Small intestine (tissue), 7 donors: Measurements from ENCODE around the gene VWF. TPM values are rescaled to one million over a fixed set of nuclear protein-coding genes. Genes with fewer than 3 reads are reported as not detected.
"Not testable (repeated sequence)": the region's sequence is repeated elsewhere in the genome, so short reads cannot be mapped to it uniquely, and the experiment has no call there.

Experiments used
- DNase-seq, 2 donors: peaks; one replicate each; pipeline versions ENCODE4 v3.0.0 to v3.0.0-alpha.2; 2013
- FAIRE-seq: peaks from 2 replicates; lab custom pipeline; 2012; peaks lifted over from hg19 to GRCh38; lab: Jason Lieb, UNC
- H3K27ac ChIP-seq, 3 donors: one replicate each; pipeline ENCODE4 v1.5.1; 2013; ENCODE audit warnings: low read length in 2 of 3, mild to moderate bottlenecking in 2 of 3, control low read depth in 1 of 3, inconsistent platforms in 1 of 3, low read depth in 1 of 3, moderate library complexity in 1 of 3
- H3K27me3 ChIP-seq, 3 donors: one replicate each; pipeline ENCODE4 v1.6.1; 2013; ENCODE audit warnings: low read length in 3 of 3, inconsistent platforms in 1 of 3; ENCODE audit not compliant: control insufficient read depth in 3 of 3, insufficient read depth in 3 of 3
- H3K36me3 ChIP-seq, 3 donors: one replicate each; pipeline ENCODE4 v1.6.1; 2013; ENCODE audit warnings: low read length in 3 of 3, inconsistent platforms in 1 of 3, low read depth in 1 of 3, mild to moderate bottlenecking in 1 of 3, moderate library complexity in 1 of 3; ENCODE audit not compliant: control insufficient read depth in 3 of 3, insufficient read depth in 2 of 3
- H3K4me1 ChIP-seq, 3 donors: one replicate each; pipeline ENCODE4 v1.6.1; 2013; ENCODE audit warnings: low read length in 2 of 3, inconsistent platforms in 1 of 3, low read depth in 1 of 3, mild to moderate bottlenecking in 1 of 3, moderate library complexity in 1 of 3; ENCODE audit not compliant: control insufficient read depth in 3 of 3, insufficient read depth in 2 of 3
- H3K4me3 ChIP-seq, 3 donors: one replicate each; pipeline ENCODE4 v1.5.1; 2013; ENCODE audit warnings: low read length in 3 of 3, control low read depth in 1 of 3, inconsistent platforms in 1 of 3, low read depth in 1 of 3, mild to moderate bottlenecking in 1 of 3, moderate library complexity in 1 of 3
- H3K9me3 ChIP-seq, 2 donors: one replicate each; pipeline ENCODE4 v1.6.1; 2013; ENCODE audit warnings: low read depth in 1 of 2, low read length in 1 of 2; ENCODE audit not compliant: control insufficient read depth in 2 of 2, insufficient read depth in 1 of 2
- WGBS, 3 donors: extraction: QIAGEN DNeasy Blood & Tissue Kit; methylation state at CpG; one replicate each; pipeline ENCODE4 v1.1.7; 2013; 5-methylcytosine and 5-hydroxymethylcytosine counted together
- polyA plus RNA-seq, 4 donors: library from polyadenylated mRNA; stranded (reverse) in 3 of 4; unstranded in 1 of 4; fragments of 200-250 nt in 3 of 4; fragments of 120-200 nt in 1 of 4; gene quantifications; one replicate each; pipeline versions ENCODE4 v1.2.1 to v1.2.3, GENCODE V29; 2013
- donor health status: healthy with polysubstance abuse.
- donor health status: control.
- donor health status: control.
- donor health status: Bipolar disorder and iron deficiency.
- donor health status: healthy.

Gene VWF
- polyA plus RNA-seq, 4 donors: 2.2 to 82.9 (median 6.1) TPM

DNA sequence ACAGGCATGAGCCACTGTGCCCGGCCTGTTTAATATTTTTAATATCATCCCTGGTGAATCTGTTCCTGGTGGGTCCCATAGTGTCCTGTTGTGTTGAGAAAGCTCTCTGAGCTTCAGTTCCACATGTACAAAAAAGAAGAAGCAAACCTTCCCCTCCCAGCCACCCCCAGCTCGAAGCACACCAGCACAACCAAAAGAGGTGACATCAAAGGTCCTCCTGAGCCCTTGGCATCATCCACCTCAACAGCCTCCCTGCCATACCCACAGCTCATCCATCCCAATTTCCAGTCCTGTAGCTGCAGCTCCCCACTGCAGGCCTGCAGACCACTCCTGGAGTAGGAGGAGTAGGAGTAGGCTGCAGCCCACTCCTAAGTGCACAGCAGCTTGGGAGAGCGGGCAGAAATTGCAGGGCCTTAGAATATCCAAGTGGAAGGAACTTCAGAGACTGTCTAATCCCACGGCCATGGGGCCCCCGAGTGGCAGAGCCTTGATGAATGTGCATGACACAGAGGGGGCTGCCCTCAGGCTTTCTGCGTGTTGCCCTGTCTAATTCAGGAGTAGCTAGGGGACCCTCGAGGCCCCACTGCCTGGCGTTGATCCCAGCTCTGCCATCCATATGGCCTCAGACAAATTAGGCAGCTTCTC is 39.1 kb upstream of the VWF start:
- FAIRE-seq: no peak
- WGBS, 3 donors: 86 to 90% (median 89%) methylated on average over 8 of the region's 8 CpGs
- Histone ChIP-seq H3K4me1 (peaks cover 4 to 16% (median 8%) of the 10 kb centered on the region in 3 donors), H3K27me3 (no peaks in the 10 kb centered on the region), H3K9me3 (peaks cover 0 to 2% of the 10 kb centered on the region in 2 donors), H3K4me3 (no peak overlapping the region), H3K27ac (no peak overlapping the region), H3K36me3 (no peaks in the 10 kb centered on the region)
- DNase-seq: no peak

DNA sequence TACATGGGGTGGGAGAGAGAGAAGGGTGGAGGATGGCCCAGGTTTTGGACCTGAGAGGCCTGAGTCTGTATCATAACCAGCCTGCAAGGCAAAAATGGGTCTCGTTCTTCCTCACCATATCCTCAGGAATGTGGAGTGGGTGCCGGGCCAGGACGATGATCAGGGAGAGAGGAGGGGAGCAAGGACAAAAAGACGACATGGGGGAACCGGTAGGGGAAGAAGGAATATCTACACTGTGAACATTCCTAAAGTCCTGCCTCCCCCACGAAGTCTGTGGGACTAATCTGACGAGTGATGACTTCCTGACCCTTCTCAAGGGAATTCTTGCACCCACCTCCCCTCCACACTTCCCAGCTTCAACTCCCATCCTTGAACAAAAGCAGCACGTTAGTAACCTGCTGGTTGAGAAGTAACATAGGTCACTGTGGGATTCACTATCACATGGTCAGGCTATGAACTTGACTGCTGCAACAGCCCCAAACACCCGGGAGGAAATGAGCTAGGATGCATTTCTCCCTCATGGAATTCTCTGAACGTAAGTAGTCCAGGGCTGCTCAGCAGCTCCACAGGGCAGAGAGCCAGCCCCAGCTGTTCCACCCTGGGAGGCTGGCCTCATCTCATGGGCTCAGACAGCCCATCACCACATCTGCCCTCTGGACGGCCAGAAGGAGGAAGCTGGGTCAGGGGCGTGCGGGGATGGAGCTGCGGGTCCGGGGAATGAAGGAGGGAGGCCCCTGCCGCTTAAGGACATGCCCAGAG is 36.8 kb upstream of the VWF start:
- H3K4me1 ChIP-seq: peaks cover 0 to 10% (median 0%) of the 10 kb centered on the region in 3 donors
- H3K27me3 ChIP-seq: no peaks in the 10 kb centered on the region
- H3K4me3 ChIP-seq: no peak overlapping the region
- no peak overlapping the region for H3K27ac ChIP-seq
- peak in 1 of 2 donors; percentile 19 for DNase-seq
- H3K36me3 ChIP-seq: no peaks in the 10 kb centered on the region
- peaks cover 0 to under 1% of the 10 kb centered on the region in 2 donors for H3K9me3 ChIP-seq
- no peak for FAIRE-seq
- 47 to 65% (median 57%) methylated on average over 16 of the region's 16 CpGs for WGBS, 3 donors

DNA sequence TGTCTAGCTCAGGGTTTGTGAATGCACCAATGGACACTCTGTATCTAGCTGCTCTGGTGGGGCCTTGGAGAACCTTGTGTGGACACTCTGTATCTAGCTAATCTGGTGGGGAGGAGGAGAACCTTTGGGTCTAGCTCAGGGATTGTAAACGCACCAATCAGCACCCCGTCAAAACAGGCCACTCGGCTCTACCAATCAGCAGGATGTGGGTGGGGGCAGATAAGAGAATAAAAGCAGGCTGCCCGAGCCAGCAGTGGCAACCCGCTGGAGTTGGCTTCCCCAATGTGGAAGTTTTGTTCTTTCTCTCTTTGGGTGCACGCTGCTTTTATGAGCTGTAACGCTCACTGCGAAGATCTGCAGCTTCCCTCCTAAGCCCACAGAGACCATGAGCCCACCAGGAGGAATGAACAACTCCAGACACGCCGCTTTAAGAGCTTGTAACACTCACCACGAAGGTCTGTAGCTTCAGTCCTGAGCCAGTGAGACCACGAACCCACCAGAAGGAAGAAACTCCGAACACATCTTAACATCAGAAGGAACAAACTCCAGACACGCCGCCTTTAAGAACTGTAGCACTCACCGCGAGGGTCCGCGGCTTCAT is 35.7 kb upstream of the VWF start:
- H3K36me3 ChIP-seq, H3K4me3 ChIP-seq, DNase-seq, FAIRE-seq, H3K27ac ChIP-seq, H3K27me3 ChIP-seq, H3K9me3 ChIP-seq: not testable (repeated sequence)
- peaks cover 0 to 10% (median 0%) of the 10 kb centered on the region in 3 donors for H3K4me1 ChIP-seq
- 81 to 90% (median 83%) methylated on average over 19 of the region's 19 CpGs for WGBS, 3 donors

DNA sequence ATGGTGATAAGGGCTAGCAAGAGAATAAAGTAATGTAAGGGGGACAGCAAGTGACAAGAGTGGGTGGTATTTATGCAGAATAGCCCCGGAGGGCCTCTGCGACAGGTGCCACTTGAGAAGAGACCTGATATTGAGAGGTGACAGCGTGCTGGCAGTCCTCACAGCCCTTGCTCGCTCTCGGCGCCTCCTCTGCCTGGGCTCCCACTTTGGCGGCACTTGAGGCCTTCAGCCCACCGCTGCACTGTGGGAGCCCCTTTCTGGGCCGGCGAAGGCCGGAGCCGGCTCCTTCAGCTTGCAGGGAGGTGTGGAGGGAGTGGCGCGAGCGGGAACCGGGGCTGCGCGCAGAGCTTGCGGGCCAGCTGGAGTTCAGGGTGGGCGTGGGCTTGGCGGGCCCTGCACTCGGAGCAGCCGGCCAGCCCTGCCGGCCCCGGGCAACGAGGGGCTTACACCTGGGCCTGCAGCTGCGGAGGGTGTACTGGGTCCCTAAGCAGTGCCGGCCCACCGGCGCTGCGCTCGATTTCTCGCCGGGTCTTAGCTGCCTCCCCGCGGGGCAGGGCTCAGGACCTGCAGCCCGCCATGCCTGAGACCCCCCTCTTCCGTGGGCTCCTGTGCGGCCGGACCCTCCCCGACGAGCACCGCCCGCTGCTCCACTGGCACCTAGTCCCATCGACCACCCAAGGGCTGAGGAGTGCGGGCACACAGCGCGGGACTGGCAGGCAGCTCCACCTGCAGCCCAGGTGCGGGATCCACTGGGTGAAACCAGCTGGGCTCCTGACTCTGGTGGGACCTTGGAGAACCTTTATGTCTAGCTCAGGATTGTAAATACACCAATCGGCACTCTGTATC is 34.9 kb upstream of the VWF start:
- WGBS, 3 donors: 89 to 90% (median 90%) methylated on average over 46 to 50 of the region's 50 CpGs
- not testable (repeated sequence) for H3K9me3 ChIP-seq, DNase-seq, H3K27me3 ChIP-seq, H3K4me3 ChIP-seq, H3K27ac ChIP-seq, H3K36me3 ChIP-seq, FAIRE-seq
- peaks cover 0 to 10% (median 0%) of the 10 kb centered on the region in 3 donors for H3K4me1 ChIP-seq

DNA sequence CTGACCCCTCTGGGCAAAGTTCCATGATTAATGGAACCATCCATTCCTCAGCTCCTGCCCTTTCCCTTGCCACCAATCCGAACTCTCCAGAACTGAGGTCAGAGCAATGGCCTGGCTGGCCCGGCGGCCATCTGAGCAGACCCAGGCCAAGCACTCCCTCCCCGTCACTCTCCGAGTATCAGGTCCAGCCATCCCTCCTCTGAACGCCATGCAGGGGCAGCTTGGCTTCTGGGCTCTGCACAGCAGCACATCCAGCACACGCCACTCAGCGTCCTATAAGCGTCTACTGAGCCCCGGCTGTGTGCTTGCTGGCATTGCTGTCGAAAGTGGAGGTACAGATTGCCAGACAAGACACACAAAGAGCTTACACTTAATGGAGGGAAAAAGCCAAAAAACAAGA is 34.3 kb upstream of the VWF start:
- Histone ChIP-seq H3K9me3 (no peaks in the 10 kb centered on the region), H3K36me3 (no peaks in the 10 kb centered on the region), H3K27me3 (no peaks in the 10 kb centered on the region), H3K27ac (no peak overlapping the region), H3K4me3 (no peak overlapping the region), H3K4me1 (peaks cover 0 to 10% (median 0%) of the 10 kb centered on the region in 3 donors)
- no peak for DNase-seq
- FAIRE-seq: no peak
- WGBS, 3 donors: 91 to 96% (median 94%) methylated on average over 11 of the region's 11 CpGs

DNA sequence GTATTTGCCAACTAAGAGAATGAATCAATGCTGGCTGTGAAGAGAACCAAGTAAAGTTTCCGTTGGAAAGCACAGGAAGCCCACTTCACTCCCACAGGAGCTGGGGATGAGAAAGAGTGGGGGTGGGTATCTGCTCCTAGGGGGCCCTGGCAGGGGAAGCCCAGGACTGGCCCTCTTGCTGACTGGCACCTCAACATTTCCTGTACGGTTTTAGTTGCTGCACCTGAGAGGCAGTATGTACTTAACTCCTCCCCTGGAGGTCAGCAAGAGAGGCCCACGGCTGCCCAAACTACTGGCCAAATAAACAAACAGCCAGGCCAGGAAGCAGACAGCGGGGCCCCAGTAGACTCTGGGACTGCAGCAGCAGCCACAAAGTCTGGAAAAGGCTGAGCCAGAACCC is 33.8 kb upstream of the VWF start:
- Histone ChIP-seq H3K27me3 (no peaks in the 10 kb centered on the region), H3K27ac (no peak overlapping the region), H3K4me1 (peaks cover 0 to 10% (median 0%) of the 10 kb centered on the region in 3 donors), H3K4me3 (no peak overlapping the region), H3K36me3 (no peaks in the 10 kb centered on the region), H3K9me3 (no peaks in the 10 kb centered on the region)
- DNase-seq (peak in 1 of 2 donors; percentile 25), FAIRE-seq (no peak)
- WGBS, 3 donors: 40 to 67% (median 51%) methylated on average over 4 of the region's 4 CpGs

DNA sequence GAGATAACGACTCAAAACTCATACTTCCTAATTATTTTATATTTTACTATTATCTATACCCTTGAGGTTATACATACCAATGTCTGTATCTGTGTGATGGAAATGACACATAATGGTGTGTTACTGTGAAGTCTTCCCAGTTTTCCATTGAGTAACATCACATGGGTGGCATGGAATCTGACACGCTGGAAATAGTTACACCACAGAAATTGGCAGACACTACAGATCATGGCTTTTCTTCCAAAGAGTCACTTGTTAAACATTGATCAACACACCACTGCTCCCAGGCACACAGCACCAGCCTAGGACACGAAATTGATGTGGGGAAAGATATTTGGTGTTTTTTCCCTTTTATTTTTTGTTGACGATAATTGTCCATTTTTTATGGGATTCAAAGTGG is 33.0 kb upstream of the VWF start:
- 90 to 93% (median 93%) methylated on average over 4 of the region's 4 CpGs for WGBS, 3 donors
- Histone ChIP-seq H3K9me3 (no peaks in the 10 kb centered on the region), H3K4me1 (peaks cover 0 to 10% (median 0%) of the 10 kb centered on the region in 3 donors), H3K36me3 (no peaks in the 10 kb centered on the region), H3K4me3 (no peak overlapping the region), H3K27me3 (no peaks in the 10 kb centered on the region), H3K27ac (no peak overlapping the region)
- FAIRE-seq (no peak), DNase-seq (no peak)
